ENCODE results near the gene ABCA7. TPM values are rescaled to one million over a fixed set of nuclear protein-coding genes. Genes with fewer than 3 reads are reported as not detected.
A peak's percentile ranks its signal among the peaks of the same experiment; 100 is the strongest.

ABCA7 gene
- total RNA-seq, 6 experiments from 2014 or later = 4.8 to 14.6 (median 9.1) TPM

DNA sequence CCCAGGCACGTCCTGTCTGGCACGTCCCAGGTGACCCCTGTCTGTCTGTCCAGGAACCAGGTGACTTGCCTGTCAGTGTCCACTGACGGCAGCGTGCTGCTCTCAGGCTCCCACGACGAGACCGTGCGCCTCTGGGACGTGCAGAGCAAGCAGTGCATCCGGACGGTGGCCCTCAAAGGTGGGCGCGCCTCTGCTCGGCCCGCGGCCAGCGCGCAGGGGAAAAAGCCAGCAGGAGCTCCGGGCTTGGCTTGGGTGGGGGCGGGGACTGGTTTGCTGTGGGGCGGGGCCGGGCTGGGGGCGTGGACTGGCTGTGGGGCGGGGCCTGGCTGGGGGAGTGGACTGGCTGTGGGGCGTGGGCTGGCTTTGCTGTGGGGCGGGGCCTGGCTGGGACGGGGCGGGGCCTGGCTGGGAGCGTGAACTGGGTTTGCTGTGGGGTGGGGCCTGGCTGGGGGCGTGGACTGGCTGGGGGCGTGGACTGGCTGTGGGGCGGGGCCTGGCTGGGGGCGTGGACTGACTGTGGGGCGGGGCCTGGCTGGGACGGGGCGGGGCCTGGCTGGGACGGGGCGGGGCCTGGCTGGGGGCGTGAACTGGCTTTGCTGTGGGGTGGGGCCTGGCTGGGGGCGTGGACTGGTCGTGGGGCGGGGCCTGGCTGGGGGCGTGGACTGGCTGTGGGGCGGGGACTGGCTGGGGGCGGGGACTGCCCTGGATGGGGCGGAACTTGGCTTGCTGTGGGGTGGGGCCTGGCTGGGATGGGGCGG, 48.6 kb upstream of the ABCA7 start:
- no peak overlapping the region for H3K4me3 ChIP-seq
- H3K4me1 ChIP-seq = peaks cover 0 to 41% (median 7%) of the 10 kb centered on the region in 4 donors
- WGBS (ENCODE audit: insufficient coverage, low coverage, low lambda C conversion rate, missing lambda C conversion rate) = 83% methylated on average over 16 of the region's 47 CpGs
- TF ChIP-seq CTCF (IDR thresholded peaks at IDR 0.05) = no peak
- TF ChIP-seq POLR2A (IDR thresholded peaks at IDR 0.05) = no peak
- intact Hi-C loops (cut with DNase I) = loop anchor here in 1 of 2 donors (10.0 kb wide), 1 partner anchor 137 kb away; the partner anchor contains the start of genes CFD and ELANE
- no peaks in the 10 kb centered on the region for H3K9me3 ChIP-seq
- no peaks in the 10 kb centered on the region for H3K27me3 ChIP-seq
- no peak overlapping the region for H3K27ac ChIP-seq
- ATAC-seq = peak in 3 of 4 donors; percentile 8 to 61 (median 25)
- DNase-seq = peak in 1 of 3 donors; percentile 40
- H3K36me3 ChIP-seq = peaks cover 0 to 4% (median 0%) of the 10 kb centered on the region in 4 donors

DNA sequence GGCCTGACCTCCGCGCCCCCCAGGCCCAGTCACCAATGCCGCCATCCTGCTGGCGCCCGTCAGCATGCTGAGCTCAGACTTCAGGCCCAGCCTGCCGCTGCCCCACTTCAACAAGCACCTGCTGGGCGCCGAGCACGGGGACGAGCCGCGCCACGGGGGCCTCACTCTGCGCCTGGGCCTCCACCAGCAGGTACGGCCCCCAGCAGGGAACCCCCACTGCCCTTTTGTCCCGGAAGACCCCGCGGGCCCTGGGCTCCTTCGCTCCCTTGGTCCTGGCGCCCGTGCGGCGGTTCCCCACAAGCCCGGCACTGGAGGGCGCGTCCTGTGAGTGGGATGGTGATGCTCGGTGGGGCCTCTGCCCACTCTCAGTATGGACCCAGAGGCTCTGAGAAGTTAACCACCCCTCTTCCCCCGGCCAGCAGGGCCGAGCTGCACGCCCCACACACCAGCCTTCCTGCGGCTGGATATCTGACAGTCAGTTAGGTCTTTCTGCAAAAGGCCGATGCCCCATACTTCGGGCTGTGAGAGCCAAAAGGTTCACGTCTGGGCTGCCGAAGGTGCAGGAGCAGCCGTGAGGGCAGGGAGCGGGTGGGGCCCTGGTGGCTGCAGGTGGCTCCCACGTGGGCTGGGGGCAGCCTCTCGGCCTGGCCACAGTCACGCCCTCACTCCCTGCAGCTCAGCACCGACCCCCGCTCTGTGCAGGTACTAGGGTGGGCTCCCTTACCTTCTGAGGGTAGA, 47.8 kb upstream of the ABCA7 start:
- H3K9me3 ChIP-seq = no peaks in the 10 kb centered on the region
- no peak overlapping the region for H3K4me3 ChIP-seq
- intact Hi-C loops (cut with DNase I) = loop anchor here in 1 of 2 donors (10.0 kb wide), 1 partner anchor 137 kb away; the partner anchor contains the start of genes CFD and ELANE
- H3K27me3 ChIP-seq = no peaks in the 10 kb centered on the region
- H3K4me1 ChIP-seq = peaks cover 0 to 44% (median 7%) of the 10 kb centered on the region in 4 donors
- peak overlapping the region in 1 of 3 donors; percentile 91 for H3K27ac ChIP-seq
- no peak for DNase-seq
- no peak for ATAC-seq
- H3K36me3 ChIP-seq = no peaks in the 10 kb centered on the region
- TF ChIP-seq CTCF (IDR thresholded peaks at IDR 0.05) (no peak), POLR2A (IDR thresholded peaks at IDR 0.05) (no peak)
- WGBS (ENCODE audit: insufficient coverage, low coverage, low lambda C conversion rate, missing lambda C conversion rate) = no CpG with 5 or more reads among the region's 42 CpGs

GRCh38 chr19:992670-993055, 47.2 kb upstream of the ABCA7 start:
- Histone ChIP-seq H3K27me3 (peaks cover 0 to 3% of the 10 kb centered on the region in 2 donors), H3K27ac (peak overlapping the region in 2 of 3 donors; percentile 16 to 91), H3K4me1 (peaks cover 0 to 44% (median 7%) of the 10 kb centered on the region in 4 donors), H3K4me3 (peak overlapping the region in 1 of 3 donors; percentile 17), H3K36me3 (no peaks in the 10 kb centered on the region), H3K9me3 (no peaks in the 10 kb centered on the region)
- TF ChIP-seq POLR2A (IDR thresholded peaks at IDR 0.05) (no peak), CTCF (IDR thresholded peaks at IDR 0.05) (no peak)
- intact Hi-C loops (cut with DNase I) = loop anchor here in 1 of 2 donors (10.0 kb wide), 1 partner anchor 138 kb away; the partner anchor contains the start of genes CFD and ELANE
- DNase-seq = peak in 1 of 3 donors; percentile 18
- 45% methylated on average over 10 of the region's 13 CpGs for WGBS (ENCODE audit: insufficient coverage, low coverage, low lambda C conversion rate, missing lambda C conversion rate)
- ATAC-seq = peak in 1 of 4 donors; percentile 8

GRCh38 chr19:993361-993830, 46.5 kb upstream of the ABCA7 start:
- intact Hi-C loops (cut with DNase I) = loop anchor here in 1 of 2 donors (10.0 kb wide), 1 partner anchor 139 kb away; the partner anchor contains the start of genes CFD and ELANE
- ATAC-seq = peak; percentile 54 to 74 (median 64)
- peaks cover 0 to 11% of the 10 kb centered on the region in 2 donors for H3K27me3 ChIP-seq
- H3K4me1 ChIP-seq = peaks cover 0 to 44% (median 7%) of the 10 kb centered on the region in 4 donors
- peak overlapping the region in 2 of 3 donors; percentile 16 to 91 for H3K27ac ChIP-seq
- H3K9me3 ChIP-seq = no peaks in the 10 kb centered on the region
- H3K4me3 ChIP-seq = peak overlapping the region in 1 of 3 donors; percentile 17
- no peaks in the 10 kb centered on the region for H3K36me3 ChIP-seq
- 29% methylated on average over 4 of the region's 17 CpGs for WGBS (ENCODE audit: insufficient coverage, low coverage, low lambda C conversion rate, missing lambda C conversion rate)
- DNase-seq = peak; percentile 57 to 91 (median 90)
- TF ChIP-seq CTCF (IDR thresholded peaks at IDR 0.05) (no peak), POLR2A (IDR thresholded peaks at IDR 0.05) (no peak)

Measured in right lobe of liver (tissue), 6 donors.